Measurements from ENCODE around the gene DCK.
"Not testable (repeated sequence)": the region's sequence is repeated elsewhere in the genome, so short reads cannot be mapped to it uniquely, and the experiment has no call there.

Gene DCK

GRCh38 chr4:71029504-71029903 lies 36.1 kb downstream of the DCK start:
- TF ChIP-seq CTCF (IDR thresholded peaks at IDR 0.05; ENCODE audit: borderline replicate concordance, insufficient read depth, low read depth, low read length): no peak

GRCh38 chr4:71032106-71032505 lies 38.7 kb downstream of the DCK start:
- not testable (repeated sequence) for H3K4me3 ChIP-seq (ENCODE audit: low read depth, low read length)

More at GRCh38 chr4:71029504-71029903, 36.1 kb downstream of the DCK start:
- H3K4me3 ChIP-seq (ENCODE audit: low read depth, low read length): no peak overlapping the region

DNA sequence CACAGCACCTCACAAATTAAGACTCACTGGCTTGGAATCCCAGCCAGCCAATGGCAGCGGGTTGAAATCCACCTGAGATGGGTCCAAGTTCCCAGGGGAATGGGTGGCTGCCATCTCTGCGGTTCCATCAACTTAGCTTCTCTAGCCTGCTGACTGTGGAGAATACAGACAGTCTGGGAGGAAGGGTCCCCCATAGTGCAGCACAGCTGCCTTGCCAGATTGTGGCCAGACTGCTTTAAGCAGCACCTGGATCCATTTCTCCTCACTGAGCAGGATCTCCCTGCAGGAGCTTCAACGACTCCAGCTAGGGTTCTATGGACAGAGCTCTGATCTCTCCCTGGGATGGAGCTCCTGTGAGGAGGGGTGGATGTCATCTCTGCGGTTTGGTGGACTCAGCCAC lies 51.8 kb downstream of the DCK start:
- H3K4me3 ChIP-seq (ENCODE audit: low read depth, low read length): no peak overlapping the region
- no peak for TF ChIP-seq CTCF (IDR thresholded peaks at IDR 0.05; ENCODE audit: borderline replicate concordance, insufficient read depth, low read depth, low read length)

- H3K4me3 ChIP-seq (ENCODE audit: low read depth, low read length): no peak overlapping the region
- no peak for TF ChIP-seq CTCF (IDR thresholded peaks at IDR 0.05; ENCODE audit: borderline replicate concordance, insufficient read depth, low read depth, low read length)
These were observed 55.9 kb downstream of the DCK start for GRCh38 chr4:71049395-71049794.

DNA sequence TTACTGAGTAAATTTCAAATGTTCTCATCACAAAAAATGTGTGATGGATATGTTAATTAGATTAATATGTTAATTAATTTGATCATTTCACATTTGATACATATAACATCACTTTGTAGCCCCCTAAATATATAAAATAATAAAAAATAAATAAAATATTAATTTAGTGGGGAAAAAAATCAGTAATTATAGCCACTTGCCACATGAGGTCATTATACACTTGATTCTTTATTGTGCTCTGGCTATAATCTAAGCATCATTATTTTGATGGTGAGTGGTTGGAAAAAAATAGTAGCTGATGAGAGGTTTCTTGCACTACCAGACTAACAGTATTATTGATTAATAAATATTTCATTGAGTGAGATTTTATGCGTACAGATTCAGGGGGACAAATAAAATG lies 57.4 kb downstream of the DCK start:
- TF ChIP-seq CTCF (IDR thresholded peaks at IDR 0.05; ENCODE audit: borderline replicate concordance, insufficient read depth, low read depth, low read length): no peak
- no peak overlapping the region for H3K4me3 ChIP-seq (ENCODE audit: low read depth, low read length)

- TF ChIP-seq CTCF (IDR thresholded peaks at IDR 0.05; ENCODE audit: borderline replicate concordance, insufficient read depth, low read depth, low read length): no peak
These were observed 58.6 kb downstream of the DCK start for GRCh38 chr4:71052034-71052433.

GRCh38 chr4:71052716-71053115 lies 59.3 kb downstream of the DCK start:
- no peak overlapping the region for H3K4me3 ChIP-seq (ENCODE audit: low read depth, low read length)
- TF ChIP-seq CTCF (IDR thresholded peaks at IDR 0.05; ENCODE audit: borderline replicate concordance, insufficient read depth, low read depth, low read length): no peak

More at GRCh38 chr4:71052034-71052433, 58.6 kb downstream of the DCK start:
- H3K4me3 ChIP-seq (ENCODE audit: low read depth, low read length): no peak overlapping the region

DNA sequence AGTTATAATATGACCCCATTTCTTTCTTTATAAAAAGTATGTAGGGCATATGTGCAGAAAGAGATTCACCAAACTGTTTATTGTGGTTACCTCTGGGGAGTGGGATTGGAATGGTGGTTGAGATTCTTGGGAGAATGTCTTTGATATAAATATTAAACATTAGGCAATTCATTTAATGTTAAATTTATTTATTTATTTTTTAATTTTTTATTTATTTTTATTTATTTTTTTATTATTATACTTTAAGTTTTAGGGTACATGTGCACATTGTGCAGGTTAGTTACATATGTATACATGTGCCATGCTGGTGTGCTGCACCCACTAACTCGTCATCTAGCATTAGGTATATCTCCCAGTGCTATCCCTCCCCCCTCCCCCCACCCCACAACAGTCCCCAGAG lies 60.2 kb downstream of the DCK start:
- H3K4me3 ChIP-seq (ENCODE audit: low read depth, low read length): not testable (repeated sequence)

DNA sequence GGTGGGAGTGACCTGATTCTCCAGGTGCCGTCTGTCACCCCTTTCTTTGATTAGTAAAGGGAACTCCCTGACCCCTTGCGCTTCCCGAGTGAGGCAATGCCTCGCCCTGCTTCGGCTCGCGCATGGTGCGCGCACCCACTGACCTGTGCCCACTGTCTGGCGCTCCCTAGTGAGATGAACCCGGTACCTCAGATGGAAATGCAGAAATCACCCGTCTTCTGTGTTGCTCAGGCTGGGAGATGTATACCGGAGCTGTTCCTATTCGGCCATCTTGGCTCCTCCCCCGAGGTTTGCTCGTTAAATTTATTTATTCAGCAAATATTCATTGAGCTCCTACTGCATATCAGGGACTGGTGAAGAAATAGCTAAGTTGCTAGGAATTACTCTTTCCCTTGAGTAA lies 66.1 kb downstream of the DCK start:
- H3K4me3 ChIP-seq (ENCODE audit: low read depth, low read length): not testable (repeated sequence)

Measured in GM12875 (cell line).